Thoracic aorta (tissue), 2 donors: ENCODE results near the gene GZF1. TPM values are rescaled to one million over a fixed set of nuclear protein-coding genes. Genes with fewer than 3 reads are reported as not detected.

Source experiments
- ATAC-seq: fragments of 150-250 bp; one replicate; pipeline ENCODE4 v1.8.0; 2017; ENCODE audit warnings: low read depth; ENCODE audit not compliant: insufficient number of reproducible peaks, low FRiP score
- DNase-seq: peaks from one replicate; pipeline ENCODE4 v3.0.0-alpha.2; 2020; ENCODE audit warnings: low spot score
- H3K27ac ChIP-seq, 2 donors: fragments of 200-600 bp; sonication (generic); 1 replicate in 1 of 2; 2 replicates in 1 of 2; pipeline ENCODE4 v1.5.1; 2016; ENCODE audit warnings: mild to moderate bottlenecking in 2 of 2, moderate library complexity in 2 of 2
- H3K27me3 ChIP-seq: fragments of 200-600 bp; sonication (generic); replicated peaks from 2 replicates; pipeline ENCODE4 v1.6.0; 2016; ENCODE audit warnings: mild to moderate bottlenecking; ENCODE audit not compliant: insufficient read depth
- H3K36me3 ChIP-seq: fragments of 200-600 bp; sonication (generic); one replicate; pipeline ENCODE4 v1.5.1; 2016
- H3K4me1 ChIP-seq, 2 donors: fragments of 200-600 bp; sonication (generic); 1 replicate in 1 of 2; 2 replicates in 1 of 2; pipeline versions ENCODE4 v1.5.1 to v1.6.0; 2016; ENCODE audit warnings: low read depth in 2 of 2, mild to moderate bottlenecking in 1 of 2; ENCODE audit not compliant: control insufficient read depth in 1 of 2
- H3K4me3 ChIP-seq: fragments of 200-600 bp; sonication (generic); 2 replicates; pipeline ENCODE4 v1.5.1; 2016; ENCODE audit warnings: mild to moderate bottlenecking
- H3K9me3 ChIP-seq: fragments of 200-600 bp; sonication (generic); 2 replicates; pipeline ENCODE4 v1.5.1; 2016
- total RNA-seq, 2 donors: library from RNA; depleted of rRNA; stranded (reverse); fragments of >200 nt; gene quantifications; one replicate each; pipeline versions ENCODE4 v1.1.0 to v1.2.3, GENCODE V29; 2016
- TF ChIP-seq, protein P1 (sequence below): fragments of 200-600 bp; sonication (generic); IDR thresholded peaks from one replicate; pipeline ENCODE4 v1.5.1; 2019; ENCODE audit warnings: antibody characterized with exemption

The GZF1 gene
- total RNA-seq, 2 donors from 2014 or later: 14.5 to 18.9 TPM

DNA sequence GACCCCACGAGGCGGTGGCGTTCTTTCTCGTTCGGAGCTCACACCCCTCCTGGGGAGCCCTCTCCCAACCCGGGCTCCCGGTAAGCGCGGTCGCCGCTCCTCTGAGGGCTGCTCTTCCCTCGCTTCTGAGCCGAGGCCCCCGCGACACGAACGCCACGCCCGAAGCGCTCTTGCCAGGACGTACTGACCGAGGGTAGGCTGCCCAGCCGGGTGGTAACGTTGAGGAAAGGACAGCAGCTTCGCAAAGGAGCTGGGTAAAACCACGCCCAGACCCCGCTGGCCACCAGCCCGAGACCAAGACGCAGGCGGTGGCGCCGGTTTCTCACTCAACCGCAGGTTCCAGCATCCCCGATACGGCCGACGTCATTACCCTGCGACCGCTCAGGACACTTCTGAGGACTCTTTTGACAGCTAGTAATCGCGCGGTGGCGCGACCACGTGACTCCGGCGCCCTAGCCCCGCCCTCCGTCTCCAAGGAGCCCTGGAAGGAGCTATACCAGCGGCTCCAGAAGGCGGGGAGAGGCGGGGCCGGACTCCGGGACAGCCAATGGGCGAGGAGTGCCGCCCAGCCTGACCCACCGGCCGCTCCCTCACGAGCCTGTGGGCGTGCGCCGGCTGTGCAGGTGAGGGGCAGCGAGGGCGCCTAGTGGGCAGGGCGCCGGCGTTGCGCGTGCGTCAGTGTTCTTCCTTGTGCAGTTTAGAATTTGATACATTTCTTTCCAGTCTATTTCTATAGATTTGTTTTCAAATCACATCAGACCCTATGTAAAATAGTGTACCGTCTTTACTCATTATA lies 4.0 kb upstream of the GZF1 start:
- H3K36me3 ChIP-seq: peaks cover 6% of the 10 kb centered on the region
- peaks cover 6 to 26% of the 10 kb centered on the region in 2 donors for H3K4me1 ChIP-seq
- no peaks in the 10 kb centered on the region for H3K9me3 ChIP-seq
- peak overlapping the region; percentile 87 for H3K4me3 ChIP-seq
- DNase-seq: peak; percentile 99
- peak; percentile 87 for ATAC-seq
- TF ChIP-seq, protein P1, sequence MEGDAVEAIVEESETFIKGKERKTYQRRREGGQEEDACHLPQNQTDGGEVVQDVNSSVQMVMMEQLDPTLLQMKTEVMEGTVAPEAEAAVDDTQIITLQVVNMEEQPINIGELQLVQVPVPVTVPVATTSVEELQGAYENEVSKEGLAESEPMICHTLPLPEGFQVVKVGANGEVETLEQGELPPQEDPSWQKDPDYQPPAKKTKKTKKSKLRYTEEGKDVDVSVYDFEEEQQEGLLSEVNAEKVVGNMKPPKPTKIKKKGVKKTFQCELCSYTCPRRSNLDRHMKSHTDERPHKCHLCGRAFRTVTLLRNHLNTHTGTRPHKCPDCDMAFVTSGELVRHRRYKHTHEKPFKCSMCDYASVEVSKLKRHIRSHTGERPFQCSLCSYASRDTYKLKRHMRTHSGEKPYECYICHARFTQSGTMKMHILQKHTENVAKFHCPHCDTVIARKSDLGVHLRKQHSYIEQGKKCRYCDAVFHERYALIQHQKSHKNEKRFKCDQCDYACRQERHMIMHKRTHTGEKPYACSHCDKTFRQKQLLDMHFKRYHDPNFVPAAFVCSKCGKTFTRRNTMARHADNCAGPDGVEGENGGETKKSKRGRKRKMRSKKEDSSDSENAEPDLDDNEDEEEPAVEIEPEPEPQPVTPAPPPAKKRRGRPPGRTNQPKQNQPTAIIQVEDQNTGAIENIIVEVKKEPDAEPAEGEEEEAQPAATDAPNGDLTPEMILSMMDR: no peak
- H3K27ac ChIP-seq: peak overlapping the region; percentile 95 to 97
- H3K27me3 ChIP-seq: no peaks in the 10 kb centered on the region

DNA sequence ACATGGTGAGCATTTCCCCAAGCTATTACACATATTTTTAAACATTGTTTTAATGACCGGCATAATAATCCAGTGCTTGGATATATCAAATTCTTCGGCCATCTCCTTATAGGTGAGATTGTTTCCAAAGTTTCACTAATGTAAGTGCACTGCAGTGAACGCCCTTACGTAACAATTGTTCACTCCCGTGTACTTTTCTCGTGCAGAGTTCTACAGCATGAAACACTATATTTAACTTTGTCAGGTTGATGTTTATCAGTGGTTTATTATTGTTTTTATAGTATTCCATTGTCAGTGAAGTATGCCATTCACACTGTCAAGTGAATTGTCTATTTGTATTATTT lies 3.4 kb upstream of the GZF1 start:
- ATAC-seq: no peak
- H3K27ac ChIP-seq: peak overlapping the region; percentile 59 to 97

DNA sequence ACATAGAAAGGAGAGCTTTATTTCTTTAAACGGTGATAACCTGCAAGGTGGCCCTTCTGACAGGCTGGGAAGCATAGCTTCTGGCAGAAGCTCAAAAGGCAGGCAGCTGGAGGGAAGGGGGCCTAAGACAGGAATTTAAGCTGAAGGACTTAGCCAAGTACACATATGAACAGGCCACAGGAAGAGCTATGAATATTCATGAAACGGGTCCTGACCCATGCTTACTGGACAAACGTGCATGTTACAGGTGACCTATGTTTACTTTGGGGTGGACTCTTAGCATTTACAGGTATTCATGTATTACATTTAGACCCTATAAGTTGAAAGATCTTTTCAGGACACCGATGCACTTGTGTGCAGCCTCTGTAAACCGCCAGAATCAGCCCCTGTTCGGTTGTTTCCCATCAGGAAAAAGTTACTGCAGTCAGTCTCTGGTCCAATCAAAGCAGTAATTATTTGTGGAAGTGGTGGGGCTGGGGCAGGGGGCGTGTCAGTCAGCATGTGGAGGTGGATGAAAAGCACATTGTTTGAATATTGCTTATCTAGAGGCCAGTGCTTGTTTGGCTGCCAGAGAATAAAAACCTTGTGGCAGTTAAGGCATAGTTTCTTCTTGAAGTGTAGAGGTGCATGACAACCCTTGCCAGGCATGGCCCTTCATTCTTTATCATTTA lies 2.9 kb upstream of the GZF1 start:
- H3K4me1 ChIP-seq: peaks cover 15 to 37% of the 10 kb centered on the region in 2 donors
- H3K27ac ChIP-seq: peak overlapping the region; percentile 59 to 97
- H3K36me3 ChIP-seq: peaks cover 3% of the 10 kb centered on the region
- ATAC-seq: no peak
- no peaks in the 10 kb centered on the region for H3K9me3 ChIP-seq
- H3K4me3 ChIP-seq: no peak overlapping the region
- H3K27me3 ChIP-seq: no peaks in the 10 kb centered on the region
- DNase-seq: no peak
- TF ChIP-seq, protein P1: no peak

More for the DNA sequence above, 3.4 kb upstream of the GZF1 start:
- peak overlapping the region; percentile 87 for H3K4me3 ChIP-seq
- no peaks in the 10 kb centered on the region for H3K27me3 ChIP-seq
- TF ChIP-seq, protein P1: no peak
- peaks cover 6% of the 10 kb centered on the region for H3K36me3 ChIP-seq
- H3K4me1 ChIP-seq: peaks cover 12 to 32% of the 10 kb centered on the region in 2 donors
- DNase-seq: no peak
- H3K9me3 ChIP-seq: no peaks in the 10 kb centered on the region

DNA sequence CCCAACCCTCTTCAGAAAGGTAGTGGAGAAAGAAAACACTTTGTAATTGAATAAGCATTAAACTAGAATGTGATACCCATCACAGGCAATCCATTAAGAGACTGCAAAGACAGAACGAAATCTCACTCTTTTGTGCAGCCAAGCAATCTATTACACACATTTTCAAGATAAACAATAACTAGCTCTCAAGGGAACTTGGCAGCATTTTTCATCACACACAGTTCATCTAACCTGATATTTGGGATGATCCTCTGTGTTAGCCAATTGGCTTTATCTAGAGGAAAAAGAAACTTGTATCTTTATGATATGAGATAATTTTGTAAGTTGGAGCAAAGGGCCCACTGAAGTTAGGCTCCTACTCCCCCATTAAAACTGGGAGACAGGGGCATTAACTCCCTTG lies 1.5 kb upstream of the GZF1 start:
- DNase-seq (no peak), ATAC-seq (no peak)
- H3K36me3 ChIP-seq: peaks cover 8% of the 10 kb centered on the region
- peaks cover 18 to 40% of the 10 kb centered on the region in 2 donors for H3K4me1 ChIP-seq
- H3K27me3 ChIP-seq: no peaks in the 10 kb centered on the region
- no peak overlapping the region for H3K4me3 ChIP-seq
- peak overlapping the region; percentile 98 to 99 for H3K27ac ChIP-seq
- H3K9me3 ChIP-seq: no peaks in the 10 kb centered on the region
- TF ChIP-seq, protein P1: no peak

DNA sequence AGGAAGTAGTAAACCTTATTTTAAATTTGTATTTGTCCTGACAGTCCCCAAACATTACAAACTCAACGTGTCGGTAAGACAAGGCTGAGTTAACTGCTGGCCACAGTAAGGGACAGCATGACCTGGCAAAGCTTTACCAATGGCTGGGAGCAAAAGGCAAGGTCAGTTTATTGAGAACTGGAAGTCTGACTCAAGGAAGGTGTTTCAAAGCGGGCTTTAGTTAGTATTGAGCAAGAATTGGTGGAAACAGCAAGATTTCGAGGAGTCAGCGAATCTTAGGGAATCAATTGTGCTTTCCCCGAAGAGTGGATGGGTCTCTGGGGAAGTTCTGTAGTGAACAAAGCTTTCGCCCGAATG lies 885 bp upstream of the GZF1 start:
- Histone ChIP-seq H3K4me3 (peak overlapping the region; percentile 92), H3K27ac (peak overlapping the region; percentile 98 to 99), H3K27me3 (no peaks in the 10 kb centered on the region), H3K9me3 (no peaks in the 10 kb centered on the region), H3K36me3 (peaks cover 11% of the 10 kb centered on the region), H3K4me1 (peaks cover 18 to 46% of the 10 kb centered on the region in 2 donors)
- no peak for ATAC-seq
- DNase-seq: no peak
- TF ChIP-seq, protein P1: no peak
